ENCODE data around the gene FLNA. TPM values are rescaled to one million over a fixed set of nuclear protein-coding genes. Genes with fewer than 3 reads are reported as not detected.

FLNA gene
- total and polyA plus RNA-seq, 3 experiments from 2014 or later, result 799 to 1,356 (median 1,299) TPM

- peaks cover 0 to 9% (median 2%) of the 10 kb centered on the region in 3 donors for H3K36me3 Mint-ChIP-seq
- ChIA-PET POLR2A (interaction anchor here (0.7 to 1.5 kb wide), 6 partner anchors 12 to 486 kb away, joined by 3 to 5 read pairs (median 4); no protein-coding TSS in a partner anchor), CTCF (interaction anchor here (1.3 to 2.7 kb wide), 3 partner anchors 13 to 16 kb away, joined by 3 to 12 read pairs (median 5); partner anchors contain the start of genes ATP6AP1 and RPL10)
- Histone ChIP-seq H3K27ac (ENCODE audit: low read depth, low read length) (peak overlapping the region; percentile 59), H3K4me3 (ENCODE audit: low read length) (peak overlapping the region; percentile 59), H3K27me3 (ENCODE audit: insufficient read depth, low read length, poor library complexity, severe bottlenecking) (no peaks in the 10 kb centered on the region), H3K36me3 (ENCODE audit: insufficient read depth, low read length) (no peaks in the 10 kb centered on the region), H3K9me3 (ENCODE audit: low read length) (no peaks in the 10 kb centered on the region), H3K4me1 (ENCODE audit: insufficient read depth, low read length) (peaks cover 9% of the 10 kb centered on the region)
- H3K27me3 Mint-ChIP-seq, result peaks cover 0 to 5% of the 10 kb centered on the region in 2 donors
- no peaks in the 10 kb centered on the region for H3K9me3 Mint-ChIP-seq
- peak overlapping the region; percentile 74 to 93 (median 79) for H3K4me3 Mint-ChIP-seq
- peak in 3 of 5 donors; percentile 14 to 24 (median 14) for DNase-seq
- peak overlapping the region; percentile 51 to 93 (median 84) for H3K27ac Mint-ChIP-seq
- peaks cover 7 to 23% (median 10%) of the 10 kb centered on the region in 3 donors for H3K4me1 Mint-ChIP-seq
These were observed 38.0 kb upstream of the FLNA start for GRCh38 chrX:154412468-154412867.

- peaks cover 7 to 23% (median 10%) of the 10 kb centered on the region in 3 donors for H3K4me1 Mint-ChIP-seq
- H3K27me3 ChIP-seq (ENCODE audit: insufficient read depth, low read length, poor library complexity, severe bottlenecking), result no peaks in the 10 kb centered on the region
- POLR2A ChIA-PET, result interaction anchor here (0.5 to 1.5 kb wide), 7 partner anchors 11 to 485 kb away, joined by 3 to 5 read pairs (median 4); no protein-coding TSS in a partner anchor
- peak in 4 of 5 donors; percentile 28 to 60 (median 41) for DNase-seq
- H3K9me3 Mint-ChIP-seq, result no peaks in the 10 kb centered on the region
- H3K36me3 Mint-ChIP-seq, result peaks cover 0 to 9% (median 2%) of the 10 kb centered on the region in 3 donors
- H3K4me1 ChIP-seq (ENCODE audit: insufficient read depth, low read length), result peaks cover 9% of the 10 kb centered on the region
- CTCF ChIA-PET, result interaction anchor here (0.8 to 2.7 kb wide), 3 partner anchors 14 to 115 kb away, joined by 3 to 12 read pairs (median 5); partner anchors contain the start of genes ATP6AP1 and RPL10
- peak overlapping the region; percentile 59 for H3K4me3 ChIP-seq (ENCODE audit: low read length)
- H3K36me3 ChIP-seq (ENCODE audit: insufficient read depth, low read length), result no peaks in the 10 kb centered on the region
- H3K27me3 Mint-ChIP-seq, result peaks cover 0 to 5% of the 10 kb centered on the region in 2 donors
- peak overlapping the region; percentile 51 to 93 (median 84) for H3K27ac Mint-ChIP-seq
- H3K9me3 ChIP-seq (ENCODE audit: low read length), result no peaks in the 10 kb centered on the region
- peak overlapping the region; percentile 74 to 93 (median 79) for H3K4me3 Mint-ChIP-seq
- H3K27ac ChIP-seq (ENCODE audit: low read depth, low read length), result peak overlapping the region; percentile 59
These were observed 37.5 kb upstream of the FLNA start for GRCh38 chrX:154411981-154412340.

- Mint-ChIP-seq H3K27ac (peak within 1 kb of the TSS in 6 of 8 donors; percentile 23 to 88 (median 48)), H3K9me3 (no peaks in the 10 kb centered on the region), H3K4me3 (peak within 1 kb of the TSS; percentile 27 to 71 (median 48)), H3K4me1 (peaks cover 7 to 23% (median 10%) of the 10 kb centered on the region in 3 donors), H3K36me3 (peaks cover 0 to 5% (median 2%) of the 10 kb centered on the region in 3 donors), H3K27me3 (peaks cover 0 to 9% of the 10 kb centered on the region in 2 donors)
- DNase-seq, result peak in 1 of 5 donors; percentile 18
- H3K36me3 ChIP-seq (ENCODE audit: insufficient read depth, low read length), result no peaks in the 10 kb centered on the region
- H3K27me3 ChIP-seq (ENCODE audit: insufficient read depth, low read length, poor library complexity, severe bottlenecking), result no peaks in the 10 kb centered on the region
- H3K4me3 ChIP-seq (ENCODE audit: low read length), result no peak within 1 kb of the TSS
- ChIA-PET CTCF (interaction anchor here (1.3 to 1.6 kb wide), 2 partner anchors 9 to 133 kb away, joined by 3 to 4 read pairs; no protein-coding TSS in a partner anchor), POLR2A (interaction anchor here (2.1 kb wide), 1 partner anchor 10 kb away, joined by 12 read pairs; the partner anchor contains the start of gene RPL10)
- H3K27ac ChIP-seq (ENCODE audit: low read depth, low read length), result peak within 1 kb of the TSS; percentile 51
- no peaks in the 10 kb centered on the region for H3K9me3 ChIP-seq (ENCODE audit: low read length)
- H3K4me1 ChIP-seq (ENCODE audit: insufficient read depth, low read length), result peaks cover 9% of the 10 kb centered on the region
These were observed 34.9 kb upstream of the FLNA start, which contains the start of gene DNASE1L1 for GRCh38 chrX:154409222-154409871. Gene DNASE1L1 (minus strand): TSS chrX:154409254. CDS start chrX:154405568, 3,686 bp downstream.

GRCh38 chrX:154408659-154409221, 34.3 kb upstream of the FLNA start:
- Mint-ChIP-seq H3K27ac (peak overlapping the region in 4 of 8 donors; percentile 23 to 88 (median 72)), H3K9me3 (no peaks in the 10 kb centered on the region), H3K27me3 (peaks cover 0 to 7% of the 10 kb centered on the region in 2 donors), H3K36me3 (peaks cover 0 to 5% (median under 1%) of the 10 kb centered on the region in 3 donors), H3K4me1 (peaks cover 7 to 23% (median 10%) of the 10 kb centered on the region in 3 donors), H3K4me3 (peak overlapping the region in 6 of 7 donors; percentile 12 to 71 (median 43))
- H3K4me3 ChIP-seq (ENCODE audit: low read length), result no peak overlapping the region
- H3K4me1 ChIP-seq (ENCODE audit: insufficient read depth, low read length), result peaks cover 9% of the 10 kb centered on the region
- H3K9me3 ChIP-seq (ENCODE audit: low read length), result no peaks in the 10 kb centered on the region
- H3K27ac ChIP-seq (ENCODE audit: low read depth, low read length), result peak overlapping the region; percentile 24
- no peaks in the 10 kb centered on the region for H3K27me3 ChIP-seq (ENCODE audit: insufficient read depth, low read length, poor library complexity, severe bottlenecking)
- CTCF ChIA-PET, result no interaction called here
- POLR2A ChIA-PET, result interaction anchor here (2.1 kb wide), 1 partner anchor 9 kb away, joined by 12 read pairs; the partner anchor contains the start of gene RPL10
- DNase-seq, result no peak
- no peaks in the 10 kb centered on the region for H3K36me3 ChIP-seq (ENCODE audit: insufficient read depth, low read length)

GRCh38 chrX:154404625-154405192, 30.3 kb upstream of the FLNA start:
- ChIA-PET POLR2A (no interaction called here), CTCF (no interaction called here)
- H3K9me3 ChIP-seq (ENCODE audit: low read length), result no peaks in the 10 kb centered on the region
- H3K27ac ChIP-seq (ENCODE audit: low read depth, low read length), result no peak overlapping the region
- H3K36me3 Mint-ChIP-seq, result peaks cover 1 to 25% (median 2%) of the 10 kb centered on the region in 3 donors
- no peaks in the 10 kb centered on the region for H3K9me3 Mint-ChIP-seq
- no peak overlapping the region for H3K4me3 Mint-ChIP-seq
- H3K27me3 ChIP-seq (ENCODE audit: insufficient read depth, low read length, poor library complexity, severe bottlenecking), result no peaks in the 10 kb centered on the region
- no peak for DNase-seq
- H3K27ac Mint-ChIP-seq, result no peak overlapping the region
- H3K4me1 ChIP-seq (ENCODE audit: insufficient read depth, low read length), result peaks cover 6% of the 10 kb centered on the region
- peaks cover 2 to 24% (median 8%) of the 10 kb centered on the region in 3 donors for H3K4me1 Mint-ChIP-seq
- H3K4me3 ChIP-seq (ENCODE audit: low read length), result no peak overlapping the region
- peaks cover 0 to 15% of the 10 kb centered on the region in 2 donors for H3K27me3 Mint-ChIP-seq
- peaks cover 15% of the 10 kb centered on the region for H3K36me3 ChIP-seq (ENCODE audit: insufficient read depth, low read length)

- H3K4me1 Mint-ChIP-seq, result peaks cover 11 to 30% (median 16%) of the 10 kb centered on the region in 3 donors
- Histone ChIP-seq H3K4me3 (ENCODE audit: low read length) (no peak overlapping the region), H3K4me1 (ENCODE audit: insufficient read depth, low read length) (peaks cover 14% of the 10 kb centered on the region), H3K9me3 (ENCODE audit: low read length) (no peaks in the 10 kb centered on the region), H3K36me3 (ENCODE audit: insufficient read depth, low read length) (peaks cover 22% of the 10 kb centered on the region), H3K27ac (ENCODE audit: low read depth, low read length) (no peak overlapping the region), H3K27me3 (ENCODE audit: insufficient read depth, low read length, poor library complexity, severe bottlenecking) (no peaks in the 10 kb centered on the region)
- H3K4me3 Mint-ChIP-seq, result peak overlapping the region in 1 of 7 donors; percentile 45
- CTCF ChIA-PET, result no interaction called here
- no peak for DNase-seq
- peaks cover 8 to 34% (median 8%) of the 10 kb centered on the region in 3 donors for H3K36me3 Mint-ChIP-seq
- peak overlapping the region in 2 of 8 donors; percentile 49 to 79 for H3K27ac Mint-ChIP-seq
- POLR2A ChIA-PET, result interaction anchor here (0.6 kb wide), 2 partner anchors 26 to 139 kb away, joined by 4 to 9 read pairs; no protein-coding TSS in a partner anchor
- no peaks in the 10 kb centered on the region for H3K9me3 Mint-ChIP-seq
- H3K27me3 Mint-ChIP-seq, result peaks cover 0 to 21% of the 10 kb centered on the region in 2 donors
These were observed 29.4 kb upstream of the FLNA start for GRCh38 chrX:154403858-154404257.

GRCh38 chrX:154403192-154403591, 28.8 kb upstream of the FLNA start:
- Histone ChIP-seq H3K4me1 (ENCODE audit: insufficient read depth, low read length) (peaks cover 14% of the 10 kb centered on the region), H3K36me3 (ENCODE audit: insufficient read depth, low read length) (peaks cover 22% of the 10 kb centered on the region), H3K4me3 (ENCODE audit: low read length) (no peak overlapping the region), H3K27me3 (ENCODE audit: insufficient read depth, low read length, poor library complexity, severe bottlenecking) (no peaks in the 10 kb centered on the region), H3K27ac (ENCODE audit: low read depth, low read length) (no peak overlapping the region), H3K9me3 (ENCODE audit: low read length) (no peaks in the 10 kb centered on the region)
- POLR2A ChIA-PET, result interaction anchor here (0.6 kb wide), 1 partner anchor 140 kb away, joined by 4 read pairs; no protein-coding TSS in a partner anchor
- H3K36me3 Mint-ChIP-seq, result peaks cover 11 to 41% (median 11%) of the 10 kb centered on the region in 3 donors
- H3K27me3 Mint-ChIP-seq, result peaks cover 0 to 23% of the 10 kb centered on the region in 2 donors
- CTCF ChIA-PET, result no interaction called here
- peaks cover 16 to 27% (median 19%) of the 10 kb centered on the region in 3 donors for H3K4me1 Mint-ChIP-seq
- H3K27ac Mint-ChIP-seq, result peak overlapping the region in 2 of 8 donors; percentile 79 to 91
- peak overlapping the region in 1 of 7 donors; percentile 45 for H3K4me3 Mint-ChIP-seq
- no peak for DNase-seq
- H3K9me3 Mint-ChIP-seq, result no peaks in the 10 kb centered on the region
